Measurements from ENCODE around the gene MRPS27.

- TF ChIP-seq CTCF (IDR thresholded peaks at IDR 0.05) (no peak), ZFX (IDR thresholded peaks at IDR 0.05; ENCODE audit: borderline replicate concordance) (no peak)
Measured at GRCh38 chr5:72246954-72247442, 73.0 kb downstream of the MRPS27 start.

Data from 22Rv1 (cell line).